ENCODE results near the gene OSBP2. TPM values are rescaled to one million over a fixed set of nuclear protein-coding genes. Genes with fewer than 3 reads are reported as not detected.
"Not testable (repeated sequence)": the region's sequence is repeated elsewhere in the genome, so short reads cannot be mapped to it uniquely, and the experiment has no call there.

The OSBP2 gene
- polyA plus RNA-seq, 1 donor (not counting 4 experiments of a cell fraction or from before 2014, with no cell fraction given): 3.0 TPM

GRCh38 chr22:30774566-30774965 lies 79.9 kb downstream of the OSBP2 start:
- dilution Hi-C loops (cut with MboI; ENCODE audit: extremely low pct_ligation_motif_present, low sequenced_read_pairs): no loop called here
- Histone ChIP-seq H2AFZ (ENCODE audit: control insufficient read depth, low read length) (no peak overlapping the region), H3K79me2 (ENCODE audit: control insufficient read depth, insufficient read depth, low read length) (no peaks in the 10 kb centered on the region), H3K9me1 (ENCODE audit: control insufficient read depth, extremely low read depth, insufficient read depth, low read length) (no peaks in the 10 kb centered on the region), H3K27ac (ENCODE audit: control insufficient read depth, insufficient read depth, low read length) (no peak overlapping the region), H3K4me2 (ENCODE audit: control insufficient read depth, extremely low read depth, insufficient read depth, low read depth, low read length) (no peak overlapping the region), H3K9ac (ENCODE audit: control insufficient read depth, extremely low read depth, insufficient read depth, low read length) (no peak overlapping the region), H3K4me3 (ENCODE audit: control insufficient read depth in 2 of 3, extremely low read depth in 1 of 3, insufficient read depth in 2 of 3, low read depth in 1 of 3, low read length in 3 of 3) (no peak overlapping the region), H3K9me3 (ENCODE audit: control insufficient read depth, low read depth, low read length) (no peaks in the 10 kb centered on the region), H3K4me1 (ENCODE audit: control insufficient read depth, extremely low read depth, insufficient read depth, low read length) (no peaks in the 10 kb centered on the region), H3K27me3 (ENCODE audit: control insufficient read depth, extremely low read depth, insufficient read depth, low read length) (no peaks in the 10 kb centered on the region), H4K20me1 (ENCODE audit: control insufficient read depth, extremely low read depth, insufficient read depth, low read length) (no peaks in the 10 kb centered on the region), H3K36me3 (ENCODE audit: control insufficient read depth in 2 of 2, extremely low read depth in 1 of 2, insufficient read depth in 2 of 2, low read length in 2 of 2) (no peaks in the 10 kb centered on the region)
- TF ChIP-seq EZH2 (IDR thresholded peaks at IDR 0.05; ENCODE audit: low read length) (no peak), CTCF (optimal IDR thresholded peaks at IDR 0.05 in 1 of 3, IDR thresholded peaks at IDR 0.05 in 1 of 3, conservative IDR thresholded peaks at IDR 0.05 in 1 of 3; ENCODE audit: extremely low read depth in 1 of 3, insufficient read depth in 2 of 3, low read length in 3 of 3) (no peak)
- FAIRE-seq (no peak), DNase-seq (ENCODE audit: low read depth, low spot score) (no peak)

DNA sequence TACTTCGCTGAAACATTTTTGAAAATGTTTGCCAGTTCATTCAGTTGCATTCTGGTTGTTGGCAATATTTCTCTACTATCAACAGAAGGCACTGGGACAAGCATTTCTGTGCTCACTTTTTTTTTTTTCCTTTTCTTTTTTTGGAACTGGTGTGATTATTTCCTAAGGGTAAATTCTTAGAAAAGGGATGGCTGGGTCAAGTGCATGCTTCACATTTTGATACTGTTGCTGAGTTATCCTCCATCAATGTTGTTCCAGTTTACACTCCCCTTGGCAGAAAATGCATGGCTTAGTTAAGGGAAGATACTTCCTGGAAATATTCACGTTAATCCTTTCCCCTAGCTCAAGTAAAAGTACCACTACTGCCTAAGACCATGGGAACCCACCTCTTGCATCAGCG lies 81.8 kb downstream of the OSBP2 start:
- DNase-seq (ENCODE audit: low read depth, low spot score): no peak
- TF ChIP-seq CTCF (optimal IDR thresholded peaks at IDR 0.05 in 1 of 3, IDR thresholded peaks at IDR 0.05 in 1 of 3, conservative IDR thresholded peaks at IDR 0.05 in 1 of 3; ENCODE audit: extremely low read depth in 1 of 3, insufficient read depth in 2 of 3, low read length in 3 of 3) (no peak), EZH2 (IDR thresholded peaks at IDR 0.05; ENCODE audit: low read length) (no peak)

DNA sequence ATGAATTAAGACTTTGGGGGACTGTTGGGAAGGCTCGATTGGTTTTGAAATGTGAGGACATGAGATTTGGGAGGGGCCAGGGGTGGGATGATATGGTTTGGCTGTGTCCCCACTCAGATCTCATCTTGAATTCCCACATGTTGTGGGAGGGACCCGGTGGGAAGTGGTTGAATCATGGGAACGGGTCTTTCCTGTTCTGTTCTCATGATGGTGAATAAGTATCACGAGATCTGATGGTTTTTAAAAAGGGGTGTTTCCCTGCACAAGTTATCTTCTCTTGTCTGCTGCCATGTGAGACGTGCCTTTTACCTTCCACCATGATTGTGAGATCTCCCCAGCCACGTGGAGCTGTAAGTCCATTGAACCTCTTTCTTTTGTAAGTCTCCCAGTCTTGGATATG lies 82.5 kb downstream of the OSBP2 start:
- H3K9me1 ChIP-seq (ENCODE audit: control insufficient read depth, extremely low read depth, insufficient read depth, low read length); dilution Hi-C loops (cut with MboI; ENCODE audit: extremely low pct_ligation_motif_present, low sequenced_read_pairs); FAIRE-seq; H3K27ac ChIP-seq (ENCODE audit: control insufficient read depth, insufficient read depth, low read length); H3K9me3 ChIP-seq (ENCODE audit: control insufficient read depth, low read depth, low read length); H3K4me3 ChIP-seq (ENCODE audit: control insufficient read depth in 2 of 3, extremely low read depth in 1 of 3, insufficient read depth in 2 of 3, low read depth in 1 of 3, low read length in 3 of 3); H3K27me3 ChIP-seq (ENCODE audit: control insufficient read depth, extremely low read depth, insufficient read depth, low read length); DNase-seq (ENCODE audit: low read depth, low spot score); H3K4me2 ChIP-seq (ENCODE audit: control insufficient read depth, extremely low read depth, insufficient read depth, low read depth, low read length); H3K79me2 ChIP-seq (ENCODE audit: control insufficient read depth, insufficient read depth, low read length); H3K4me1 ChIP-seq (ENCODE audit: control insufficient read depth, extremely low read depth, insufficient read depth, low read length); H3K36me3 ChIP-seq (ENCODE audit: control insufficient read depth in 2 of 2, extremely low read depth in 1 of 2, insufficient read depth in 2 of 2, low read length in 2 of 2); H3K9ac ChIP-seq (ENCODE audit: control insufficient read depth, extremely low read depth, insufficient read depth, low read length); H2AFZ ChIP-seq (ENCODE audit: control insufficient read depth, low read length); H4K20me1 ChIP-seq (ENCODE audit: control insufficient read depth, extremely low read depth, insufficient read depth, low read length): not testable (repeated sequence)

More for the DNA sequence above, 81.8 kb downstream of the OSBP2 start:
- Histone ChIP-seq H3K4me1 (ENCODE audit: control insufficient read depth, extremely low read depth, insufficient read depth, low read length) (peaks cover 4% of the 10 kb centered on the region), H4K20me1 (ENCODE audit: control insufficient read depth, extremely low read depth, insufficient read depth, low read length) (no peaks in the 10 kb centered on the region), H3K36me3 (ENCODE audit: control insufficient read depth in 2 of 2, extremely low read depth in 1 of 2, insufficient read depth in 2 of 2, low read length in 2 of 2) (no peaks in the 10 kb centered on the region), H3K4me3 (ENCODE audit: control insufficient read depth in 2 of 3, extremely low read depth in 1 of 3, insufficient read depth in 2 of 3, low read depth in 1 of 3, low read length in 3 of 3) (no peak overlapping the region), H3K9ac (ENCODE audit: control insufficient read depth, extremely low read depth, insufficient read depth, low read length) (no peak overlapping the region), H3K9me3 (ENCODE audit: control insufficient read depth, low read depth, low read length) (no peaks in the 10 kb centered on the region), H3K4me2 (ENCODE audit: control insufficient read depth, extremely low read depth, insufficient read depth, low read depth, low read length) (no peak overlapping the region), H3K27ac (ENCODE audit: control insufficient read depth, insufficient read depth, low read length) (no peak overlapping the region), H3K9me1 (ENCODE audit: control insufficient read depth, extremely low read depth, insufficient read depth, low read length) (no peaks in the 10 kb centered on the region), H3K79me2 (ENCODE audit: control insufficient read depth, insufficient read depth, low read length) (no peaks in the 10 kb centered on the region), H2AFZ (ENCODE audit: control insufficient read depth, low read length) (no peak overlapping the region), H3K27me3 (ENCODE audit: control insufficient read depth, extremely low read depth, insufficient read depth, low read length) (no peaks in the 10 kb centered on the region)
- dilution Hi-C loops (cut with MboI; ENCODE audit: extremely low pct_ligation_motif_present, low sequenced_read_pairs): no loop called here
- FAIRE-seq: no peak

Measured in keratinocyte (primary cell).